ENCODE data around the gene CLDN6.

- TF ChIP-seq, protein P1, sequence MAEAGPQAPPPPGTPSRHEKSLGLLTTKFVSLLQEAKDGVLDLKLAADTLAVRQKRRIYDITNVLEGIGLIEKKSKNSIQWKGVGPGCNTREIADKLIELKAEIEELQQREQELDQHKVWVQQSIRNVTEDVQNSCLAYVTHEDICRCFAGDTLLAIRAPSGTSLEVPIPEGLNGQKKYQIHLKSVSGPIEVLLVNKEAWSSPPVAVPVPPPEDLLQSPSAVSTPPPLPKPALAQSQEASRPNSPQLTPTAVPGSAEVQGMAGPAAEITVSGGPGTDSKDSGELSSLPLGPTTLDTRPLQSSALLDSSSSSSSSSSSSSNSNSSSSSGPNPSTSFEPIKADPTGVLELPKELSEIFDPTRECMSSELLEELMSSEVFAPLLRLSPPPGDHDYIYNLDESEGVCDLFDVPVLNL (CRISPR knock-in tag; IDR thresholded peaks at IDR 0.05; ENCODE audit: low read depth), result no peak
- TF ChIP-seq EZH2 (IDR thresholded peaks at IDR 0.05; ENCODE audit: borderline replicate concordance, low read depth, low read length) (no peak), PRMT5 (CRISPR knock-in tag; IDR thresholded peaks at IDR 0.05) (no peak), ZC3H8 (IDR thresholded peaks at IDR 0.05) (no peak), POLR2A (conservative IDR thresholded peaks at IDR 0.05) (no peak), FOS (IDR thresholded peaks at IDR 0.05; ENCODE audit: extremely low read depth, insufficient read length) (no peak), MAZ (CRISPR knock-in tag; conservative IDR thresholded peaks at IDR 0.05 in 1 of 2, IDR thresholded peaks at IDR 0.05 in 1 of 2) (no peak), SRSF9 (IDR thresholded peaks at IDR 0.05; ENCODE audit: borderline replicate concordance, low read depth, low read length) (no peak), GTF2F1 (IDR thresholded peaks at IDR 0.05; ENCODE audit: low read depth, low read length) (no peak)
- TF ChIP-seq, protein P2, sequence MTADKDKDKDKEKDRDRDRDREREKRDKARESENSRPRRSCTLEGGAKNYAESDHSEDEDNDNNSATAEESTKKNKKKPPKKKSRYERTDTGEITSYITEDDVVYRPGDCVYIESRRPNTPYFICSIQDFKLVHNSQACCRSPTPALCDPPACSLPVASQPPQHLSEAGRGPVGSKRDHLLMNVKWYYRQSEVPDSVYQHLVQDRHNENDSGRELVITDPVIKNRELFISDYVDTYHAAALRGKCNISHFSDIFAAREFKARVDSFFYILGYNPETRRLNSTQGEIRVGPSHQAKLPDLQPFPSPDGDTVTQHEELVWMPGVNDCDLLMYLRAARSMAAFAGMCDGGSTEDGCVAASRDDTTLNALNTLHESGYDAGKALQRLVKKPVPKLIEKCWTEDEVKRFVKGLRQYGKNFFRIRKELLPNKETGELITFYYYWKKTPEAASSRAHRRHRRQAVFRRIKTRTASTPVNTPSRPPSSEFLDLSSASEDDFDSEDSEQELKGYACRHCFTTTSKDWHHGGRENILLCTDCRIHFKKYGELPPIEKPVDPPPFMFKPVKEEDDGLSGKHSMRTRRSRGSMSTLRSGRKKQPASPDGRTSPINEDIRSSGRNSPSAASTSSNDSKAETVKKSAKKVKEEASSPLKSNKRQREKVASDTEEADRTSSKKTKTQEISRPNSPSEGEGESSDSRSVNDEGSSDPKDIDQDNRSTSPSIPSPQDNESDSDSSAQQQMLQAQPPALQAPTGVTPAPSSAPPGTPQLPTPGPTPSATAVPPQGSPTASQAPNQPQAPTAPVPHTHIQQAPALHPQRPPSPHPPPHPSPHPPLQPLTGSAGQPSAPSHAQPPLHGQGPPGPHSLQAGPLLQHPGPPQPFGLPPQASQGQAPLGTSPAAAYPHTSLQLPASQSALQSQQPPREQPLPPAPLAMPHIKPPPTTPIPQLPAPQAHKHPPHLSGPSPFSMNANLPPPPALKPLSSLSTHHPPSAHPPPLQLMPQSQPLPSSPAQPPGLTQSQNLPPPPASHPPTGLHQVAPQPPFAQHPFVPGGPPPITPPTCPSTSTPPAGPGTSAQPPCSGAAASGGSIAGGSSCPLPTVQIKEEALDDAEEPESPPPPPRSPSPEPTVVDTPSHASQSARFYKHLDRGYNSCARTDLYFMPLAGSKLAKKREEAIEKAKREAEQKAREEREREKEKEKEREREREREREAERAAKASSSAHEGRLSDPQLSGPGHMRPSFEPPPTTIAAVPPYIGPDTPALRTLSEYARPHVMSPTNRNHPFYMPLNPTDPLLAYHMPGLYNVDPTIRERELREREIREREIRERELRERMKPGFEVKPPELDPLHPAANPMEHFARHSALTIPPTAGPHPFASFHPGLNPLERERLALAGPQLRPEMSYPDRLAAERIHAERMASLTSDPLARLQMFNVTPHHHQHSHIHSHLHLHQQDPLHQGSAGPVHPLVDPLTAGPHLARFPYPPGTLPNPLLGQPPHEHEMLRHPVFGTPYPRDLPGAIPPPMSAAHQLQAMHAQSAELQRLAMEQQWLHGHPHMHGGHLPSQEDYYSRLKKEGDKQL (CRISPR knock-in tag; IDR thresholded peaks at IDR 0.05; ENCODE audit: borderline replicate concordance), result no peak
- TF ChIP-seq, protein P3, sequence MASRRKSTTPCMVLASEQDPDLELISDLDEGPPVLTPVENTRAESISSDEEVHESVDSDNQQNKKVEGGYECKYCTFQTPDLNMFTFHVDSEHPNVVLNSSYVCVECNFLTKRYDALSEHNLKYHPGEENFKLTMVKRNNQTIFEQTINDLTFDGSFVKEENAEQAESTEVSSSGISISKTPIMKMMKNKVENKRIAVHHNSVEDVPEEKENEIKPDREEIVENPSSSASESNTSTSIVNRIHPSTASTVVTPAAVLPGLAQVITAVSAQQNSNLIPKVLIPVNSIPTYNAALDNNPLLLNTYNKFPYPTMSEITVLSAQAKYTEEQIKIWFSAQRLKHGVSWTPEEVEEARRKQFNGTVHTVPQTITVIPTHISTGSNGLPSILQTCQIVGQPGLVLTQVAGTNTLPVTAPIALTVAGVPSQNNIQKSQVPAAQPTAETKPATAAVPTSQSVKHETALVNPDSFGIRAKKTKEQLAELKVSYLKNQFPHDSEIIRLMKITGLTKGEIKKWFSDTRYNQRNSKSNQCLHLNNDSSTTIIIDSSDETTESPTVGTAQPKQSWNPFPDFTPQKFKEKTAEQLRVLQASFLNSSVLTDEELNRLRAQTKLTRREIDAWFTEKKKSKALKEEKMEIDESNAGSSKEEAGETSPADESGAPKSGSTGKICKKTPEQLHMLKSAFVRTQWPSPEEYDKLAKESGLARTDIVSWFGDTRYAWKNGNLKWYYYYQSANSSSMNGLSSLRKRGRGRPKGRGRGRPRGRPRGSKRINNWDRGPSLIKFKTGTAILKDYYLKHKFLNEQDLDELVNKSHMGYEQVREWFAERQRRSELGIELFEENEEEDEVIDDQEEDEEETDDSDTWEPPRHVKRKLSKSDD (conservative IDR thresholded peaks at IDR 0.05; ENCODE audit: low read length), result no peak
Observed at GRCh38 chr16:3060339-3061127, 42.5 kb upstream of the CLDN6 start.

Measured in K562 (cell line).